Activated naive CD4-positive, alpha-beta T cell treated with anti-CD3 and anti-CD28 coated beads, Interleukin-2, amount 50 U/mL, for 24 hours (primary cell): ENCODE measurements around the gene KMT2D.

Experiments
- H3K27ac Mint-ChIP-seq: one replicate; pipeline ENCODE4 v1.8.0; 2021; ENCODE audit warnings: mild to moderate bottlenecking, mixed read lengths
- H3K27me3 Mint-ChIP-seq: one replicate; pipeline ENCODE4 v1.8.0; 2021; ENCODE audit warnings: mixed read lengths
- H3K36me3 Mint-ChIP-seq: one replicate; pipeline ENCODE4 v1.8.0; 2021; ENCODE audit warnings: mixed read lengths
- H3K4me1 Mint-ChIP-seq: one replicate; pipeline ENCODE4 v1.8.0; 2021; ENCODE audit warnings: mixed read lengths
- H3K4me3 Mint-ChIP-seq: one replicate; pipeline ENCODE4 v1.8.0; 2021; ENCODE audit warnings: mild to moderate bottlenecking, mixed read lengths
- H3K9me3 Mint-ChIP-seq: one replicate; pipeline ENCODE4 v1.8.0; 2021; ENCODE audit warnings: mixed read lengths

KMT2D gene

DNA sequence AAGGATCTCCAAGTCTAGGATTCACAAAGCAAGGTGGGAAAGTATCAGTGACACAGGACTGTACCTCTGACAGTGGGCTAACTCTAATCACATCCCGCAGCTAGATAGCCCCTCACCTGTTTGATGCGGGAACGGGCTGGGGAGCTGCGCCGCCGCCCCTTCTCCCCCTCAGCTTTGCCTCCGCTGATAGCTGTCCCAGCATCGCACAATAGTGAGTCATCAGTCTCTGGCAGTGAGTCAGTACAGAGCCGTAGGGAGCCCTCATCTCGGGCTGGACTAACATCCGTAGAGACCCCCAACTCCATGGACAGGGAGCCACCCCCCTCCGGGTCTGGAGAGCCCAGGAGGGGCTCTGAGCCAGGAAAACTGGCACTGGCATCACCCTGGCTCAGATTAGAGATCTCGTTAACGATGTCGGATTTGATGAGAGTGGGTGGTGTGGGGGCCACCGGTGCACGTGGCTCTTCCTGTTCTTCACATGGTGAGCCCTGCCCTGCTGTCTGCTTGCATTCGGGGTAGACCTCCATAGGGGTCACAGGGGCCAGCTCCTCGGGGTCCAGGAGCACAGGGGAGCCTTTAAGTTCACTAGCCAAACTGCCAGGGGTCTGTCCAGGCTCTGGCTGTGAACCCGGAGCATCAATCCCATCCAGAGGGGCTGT, 10.9 kb downstream of the KMT2D start:
- H3K36me3 Mint-ChIP-seq: peaks cover 16% of the 10 kb centered on the region
- no peak overlapping the region for H3K27ac Mint-ChIP-seq
- H3K4me1 Mint-ChIP-seq: peaks cover 14% of the 10 kb centered on the region
- no peak overlapping the region for H3K4me3 Mint-ChIP-seq
- no peaks in the 10 kb centered on the region for H3K9me3 Mint-ChIP-seq
- no peaks in the 10 kb centered on the region for H3K27me3 Mint-ChIP-seq

DNA sequence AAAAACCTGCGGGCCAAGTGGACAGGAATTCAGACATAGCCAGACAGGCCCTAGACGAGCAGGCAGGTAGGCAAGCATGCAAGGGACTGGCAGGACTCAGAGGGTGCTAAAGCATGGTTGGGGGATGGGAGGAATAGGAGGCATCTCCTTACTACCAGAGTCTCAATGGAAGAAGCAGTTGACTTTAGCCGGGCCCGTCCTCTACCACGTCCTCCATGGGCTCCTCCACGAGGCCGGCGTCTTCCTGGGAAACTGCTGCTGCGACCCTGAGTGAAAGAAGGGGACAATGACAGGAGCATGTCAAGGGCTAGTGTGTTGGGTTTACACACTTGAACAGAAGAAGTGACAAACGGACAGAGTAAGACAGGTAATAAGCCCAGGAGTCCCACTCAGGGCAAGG, 11.6 kb downstream of the KMT2D start:
- Mint-ChIP-seq H3K9me3 (no peaks in the 10 kb centered on the region), H3K27me3 (no peaks in the 10 kb centered on the region), H3K4me1 (peaks cover 14% of the 10 kb centered on the region), H3K27ac (no peak overlapping the region), H3K36me3 (peaks cover 17% of the 10 kb centered on the region), H3K4me3 (no peak overlapping the region)

DNA sequence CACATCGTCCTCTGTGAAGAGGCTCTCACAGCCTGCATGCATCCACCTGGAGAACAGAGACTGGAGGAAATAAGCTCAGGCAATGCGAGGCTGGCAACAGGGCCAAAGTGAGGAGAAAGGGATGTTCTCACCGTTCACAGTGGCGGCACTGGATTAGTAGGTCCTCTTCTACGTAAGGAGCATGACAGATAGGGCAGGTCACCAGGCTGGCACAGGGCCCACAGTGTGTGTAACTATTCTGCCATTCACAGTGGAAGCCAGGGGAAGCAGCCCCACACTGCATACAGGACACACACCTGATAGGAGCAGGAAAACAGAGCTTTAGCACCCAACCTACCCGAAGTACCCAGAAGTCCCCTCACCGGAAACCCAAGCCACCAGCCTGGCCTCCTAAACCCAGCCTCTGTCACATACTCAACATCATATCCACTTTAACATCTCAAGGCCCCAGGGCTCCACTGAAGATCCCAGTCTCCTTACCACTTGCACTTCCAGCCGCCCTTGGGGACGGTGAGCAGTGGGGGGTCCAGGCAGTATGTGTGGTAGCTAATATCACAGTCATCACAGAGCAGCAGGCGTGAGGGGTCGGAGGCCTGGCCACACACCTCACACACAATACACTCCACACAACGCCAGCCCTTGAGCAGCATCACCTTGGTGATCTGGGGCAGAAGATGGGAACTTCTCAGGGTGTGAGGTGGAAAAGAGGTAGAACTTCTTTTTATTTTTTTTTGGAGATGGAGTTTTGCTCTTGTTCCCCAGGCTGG, 14.3 kb downstream of the KMT2D start:
- Mint-ChIP-seq H3K27me3 (no peaks in the 10 kb centered on the region), H3K4me1 (peaks cover 6% of the 10 kb centered on the region), H3K36me3 (peaks cover 13% of the 10 kb centered on the region), H3K27ac (peak overlapping the region; percentile 46), H3K4me3 (no peak overlapping the region), H3K9me3 (no peaks in the 10 kb centered on the region)

DNA sequence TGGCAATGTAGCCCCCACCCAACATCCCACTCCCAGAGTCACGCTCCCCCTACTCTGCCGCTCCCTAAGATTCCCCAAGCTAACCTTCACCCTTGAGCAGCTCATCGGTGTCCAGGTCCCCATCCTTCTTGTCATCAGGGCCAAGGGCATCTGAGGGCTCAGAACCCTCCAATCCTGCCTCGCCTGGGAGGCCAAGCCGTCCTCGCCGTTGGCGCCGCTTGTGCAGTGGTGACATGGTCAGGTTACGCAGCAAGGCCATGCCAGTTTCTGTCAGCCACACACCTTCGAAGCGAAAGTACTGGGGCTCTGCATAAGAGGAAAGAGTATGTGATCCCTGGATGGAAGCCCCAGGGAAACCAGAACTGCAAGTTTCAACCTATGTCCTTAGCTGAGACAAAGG, 15.9 kb downstream of the KMT2D start:
- peaks cover 13% of the 10 kb centered on the region for H3K36me3 Mint-ChIP-seq

DNA sequence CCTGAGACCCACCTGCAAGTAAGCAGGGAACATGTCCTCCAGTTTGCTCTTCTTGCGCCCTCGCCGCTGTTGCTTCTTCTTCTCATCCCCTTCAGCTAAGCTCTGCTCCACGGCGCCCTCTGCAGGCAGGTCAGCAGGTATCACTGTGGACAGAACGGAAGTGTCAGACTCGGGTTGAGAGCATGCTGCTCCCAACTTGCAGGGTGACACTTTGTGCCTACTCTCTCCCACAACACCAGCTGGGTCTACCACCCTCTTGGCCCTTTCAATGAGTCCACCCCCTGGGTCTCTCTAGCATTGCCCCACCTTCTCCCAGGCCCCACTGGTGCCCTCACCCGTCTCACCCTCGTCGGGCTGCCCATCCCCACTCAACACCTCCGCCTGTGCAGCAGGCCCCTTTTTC, 16.7 kb downstream of the KMT2D start:
- H3K27ac Mint-ChIP-seq: no peak overlapping the region
- no peaks in the 10 kb centered on the region for H3K9me3 Mint-ChIP-seq
- peaks cover 6% of the 10 kb centered on the region for H3K4me1 Mint-ChIP-seq
- H3K27me3 Mint-ChIP-seq: no peaks in the 10 kb centered on the region
- peaks cover 12% of the 10 kb centered on the region for H3K36me3 Mint-ChIP-seq
- no peak overlapping the region for H3K4me3 Mint-ChIP-seq

More for the DNA sequence above, 15.9 kb downstream of the KMT2D start:
- Mint-ChIP-seq H3K9me3 (no peaks in the 10 kb centered on the region), H3K27ac (no peak overlapping the region), H3K4me3 (no peak overlapping the region), H3K27me3 (no peaks in the 10 kb centered on the region), H3K4me1 (peaks cover 6% of the 10 kb centered on the region)

DNA sequence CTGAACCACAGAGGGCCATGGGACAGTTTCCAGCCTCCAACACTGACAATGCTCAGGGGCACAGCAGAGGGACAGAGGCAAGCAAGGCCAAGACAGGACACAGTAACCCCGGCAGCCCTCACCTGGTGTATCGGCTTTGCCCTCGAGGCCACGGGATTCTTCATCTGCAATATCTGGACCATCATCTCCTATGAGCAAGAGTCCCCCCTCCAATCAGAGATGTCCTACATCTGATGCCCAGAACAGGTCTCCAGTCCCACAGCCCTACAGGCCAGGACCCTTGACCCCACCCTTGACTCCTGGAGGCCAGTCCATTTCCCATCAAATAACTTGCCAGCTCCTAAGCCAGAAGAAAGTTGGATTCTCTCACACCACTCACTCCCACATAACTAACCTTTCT, 17.4 kb downstream of the KMT2D start:
- Mint-ChIP-seq H3K27me3 (no peaks in the 10 kb centered on the region), H3K36me3 (peaks cover 14% of the 10 kb centered on the region), H3K27ac (no peak overlapping the region)

DNA sequence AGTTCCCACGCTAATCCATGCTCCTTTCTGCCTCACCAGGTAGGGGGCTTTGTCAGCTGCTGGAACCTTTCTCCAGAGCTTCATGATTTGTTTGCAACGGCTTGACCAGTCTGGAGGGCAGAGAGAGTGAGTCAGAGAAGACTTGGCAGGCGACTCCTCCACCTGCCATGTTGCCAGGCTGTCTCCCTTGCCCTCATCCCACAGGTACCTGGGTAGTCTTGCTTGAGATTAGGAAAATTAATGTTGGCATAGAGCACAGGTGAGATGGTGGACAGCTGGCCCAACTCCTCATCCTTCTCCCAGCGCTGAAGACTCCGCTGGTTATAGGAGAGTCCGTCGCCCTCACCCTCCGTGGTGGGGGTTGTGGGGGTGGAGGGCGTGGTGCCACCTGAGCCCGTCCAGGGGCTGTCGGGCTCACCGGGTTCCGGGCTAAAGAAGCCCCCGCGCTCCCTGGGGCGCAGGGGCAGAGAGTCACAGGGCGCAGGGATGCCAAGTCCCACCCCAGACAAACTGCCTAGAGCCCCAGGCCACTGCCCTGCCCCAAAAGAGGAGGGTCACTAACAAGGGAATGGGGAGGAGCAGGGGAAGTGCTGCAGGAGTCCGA, 18.6 kb downstream of the KMT2D start:
- Mint-ChIP-seq H3K4me3 (no peak overlapping the region), H3K27ac (no peak overlapping the region), H3K36me3 (peaks cover 9% of the 10 kb centered on the region), H3K27me3 (no peaks in the 10 kb centered on the region), H3K4me1 (peaks cover 6% of the 10 kb centered on the region), H3K9me3 (no peaks in the 10 kb centered on the region)

More for the DNA sequence above, 17.4 kb downstream of the KMT2D start:
- no peaks in the 10 kb centered on the region for H3K9me3 Mint-ChIP-seq
- no peak overlapping the region for H3K4me3 Mint-ChIP-seq
- H3K4me1 Mint-ChIP-seq: peaks cover 6% of the 10 kb centered on the region

DNA sequence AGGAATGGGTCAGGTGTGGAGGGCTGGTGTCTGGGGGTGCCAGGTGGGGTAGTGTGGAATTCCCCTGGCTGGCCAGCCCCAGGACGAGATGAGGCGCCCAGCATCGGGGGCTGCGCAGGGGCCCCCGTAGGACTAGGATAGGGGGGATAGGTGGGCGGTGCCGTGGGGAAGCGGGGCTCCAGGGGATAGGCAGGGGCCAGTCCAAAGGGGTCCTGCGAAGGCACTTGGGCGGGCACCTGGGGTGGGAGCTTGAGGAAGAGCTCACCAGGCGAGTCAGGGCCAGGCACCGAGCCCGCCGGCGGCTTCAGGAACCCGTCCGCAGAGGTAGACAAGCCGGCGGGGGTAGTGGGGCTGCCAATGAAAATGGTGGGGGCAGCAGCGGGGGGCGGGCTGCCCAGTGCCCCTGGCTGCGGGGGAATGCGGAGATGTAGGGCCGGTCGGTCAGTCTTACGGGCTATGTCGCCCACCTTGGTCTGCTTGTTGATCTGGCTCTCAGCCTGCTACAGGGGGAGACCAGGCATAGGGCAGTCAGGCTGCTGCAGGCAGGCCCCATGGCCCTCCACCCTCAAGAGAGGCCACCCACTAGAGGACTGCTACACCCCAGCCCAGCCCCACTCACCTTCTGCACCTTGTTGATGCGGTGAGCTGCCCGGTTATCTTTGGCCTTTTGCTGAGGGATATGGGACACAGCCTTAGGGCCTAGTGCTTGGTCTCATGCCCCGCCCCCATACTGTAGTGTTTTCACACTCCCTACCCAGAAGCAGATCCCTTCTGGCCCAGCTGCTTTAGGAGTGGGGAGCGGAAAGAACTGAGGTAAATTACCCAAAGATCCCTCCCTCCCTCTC, 19.3 kb downstream of the KMT2D start:
- Mint-ChIP-seq H3K9me3 (no peaks in the 10 kb centered on the region), H3K4me3 (no peak overlapping the region), H3K27ac (no peak overlapping the region), H3K4me1 (peaks cover 6% of the 10 kb centered on the region), H3K27me3 (no peaks in the 10 kb centered on the region), H3K36me3 (peaks cover 7% of the 10 kb centered on the region)

DNA sequence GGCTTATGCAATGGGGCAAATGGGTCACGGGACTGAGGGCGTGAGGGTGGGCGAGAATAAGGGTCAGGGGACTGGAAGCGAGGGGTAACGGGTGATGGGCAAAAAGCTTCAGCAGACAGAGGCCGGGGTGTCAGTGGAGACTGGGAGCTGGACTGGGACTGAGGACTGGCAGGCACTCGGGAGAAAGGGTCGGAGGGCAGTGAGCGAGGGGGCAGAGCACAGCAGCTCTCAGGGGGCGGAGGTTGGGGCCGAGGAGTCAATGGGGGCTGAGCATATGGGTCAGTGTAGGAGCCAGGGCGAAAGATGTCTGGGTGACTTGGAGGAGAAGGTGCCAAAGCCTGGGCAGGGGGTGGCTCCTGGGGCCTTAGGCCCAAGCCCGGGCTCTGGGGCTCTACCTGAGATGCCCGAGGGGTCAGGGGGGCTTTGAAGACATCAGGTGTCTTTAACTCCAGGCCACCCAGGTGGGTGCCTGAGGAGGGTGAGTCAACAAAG, 20.2 kb downstream of the KMT2D start:
- Mint-ChIP-seq H3K27ac (no peak overlapping the region), H3K9me3 (no peaks in the 10 kb centered on the region), H3K4me3 (no peak overlapping the region), H3K27me3 (no peaks in the 10 kb centered on the region), H3K4me1 (peaks cover 6% of the 10 kb centered on the region), H3K36me3 (peaks cover 7% of the 10 kb centered on the region)

DNA sequence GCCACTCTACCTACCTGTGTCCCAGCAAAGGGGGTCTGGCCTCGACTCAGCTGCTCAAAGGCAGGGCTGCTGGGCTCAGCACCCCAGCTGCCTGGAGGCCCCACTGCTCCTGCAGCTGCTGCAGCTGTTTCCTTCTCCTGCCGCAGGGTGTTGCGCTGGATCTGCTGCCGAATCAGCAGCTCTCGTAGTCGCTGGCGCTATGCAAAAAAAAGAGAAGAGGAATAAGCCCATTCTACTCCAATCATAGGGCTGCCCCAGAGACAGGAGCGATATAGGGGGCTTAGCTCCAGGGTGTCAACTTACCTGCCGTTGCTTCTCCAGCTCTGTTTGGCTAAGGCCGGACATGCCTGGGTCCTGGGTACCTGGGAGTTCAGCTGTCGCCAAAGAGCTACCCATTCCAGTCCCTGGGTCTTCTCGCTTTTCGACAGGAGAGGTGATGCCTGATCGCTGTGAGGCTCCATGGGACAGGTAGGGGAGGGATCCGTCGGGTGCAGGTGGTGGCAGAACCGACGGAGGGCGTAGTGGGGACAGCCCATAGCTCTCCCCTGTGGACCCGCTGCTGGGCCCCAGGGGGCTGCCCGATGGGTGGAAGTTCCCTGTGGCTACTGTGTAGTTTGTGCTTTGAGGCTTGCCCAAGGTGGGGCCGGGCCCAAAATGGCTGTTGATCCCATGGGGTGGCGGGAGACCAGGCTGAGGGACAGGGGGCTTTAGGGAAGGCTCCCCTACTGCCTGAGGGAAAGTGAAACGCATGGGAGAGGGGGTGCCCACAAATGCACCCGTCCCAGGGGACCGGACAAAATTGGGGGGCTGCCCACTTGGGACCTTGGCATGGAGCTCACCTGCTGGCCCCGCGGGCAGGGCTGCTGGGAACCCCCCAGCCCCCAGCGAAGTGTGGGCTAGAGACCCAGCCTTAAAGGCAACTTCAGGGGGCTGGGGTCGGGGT, 20.9 kb downstream of the KMT2D start:
- no peaks in the 10 kb centered on the region for H3K9me3 Mint-ChIP-seq
- H3K4me1 Mint-ChIP-seq: peaks cover 5% of the 10 kb centered on the region
- H3K27me3 Mint-ChIP-seq: no peaks in the 10 kb centered on the region
- no peak overlapping the region for H3K27ac Mint-ChIP-seq
- peaks cover 7% of the 10 kb centered on the region for H3K36me3 Mint-ChIP-seq
- H3K4me3 Mint-ChIP-seq: no peak overlapping the region

DNA sequence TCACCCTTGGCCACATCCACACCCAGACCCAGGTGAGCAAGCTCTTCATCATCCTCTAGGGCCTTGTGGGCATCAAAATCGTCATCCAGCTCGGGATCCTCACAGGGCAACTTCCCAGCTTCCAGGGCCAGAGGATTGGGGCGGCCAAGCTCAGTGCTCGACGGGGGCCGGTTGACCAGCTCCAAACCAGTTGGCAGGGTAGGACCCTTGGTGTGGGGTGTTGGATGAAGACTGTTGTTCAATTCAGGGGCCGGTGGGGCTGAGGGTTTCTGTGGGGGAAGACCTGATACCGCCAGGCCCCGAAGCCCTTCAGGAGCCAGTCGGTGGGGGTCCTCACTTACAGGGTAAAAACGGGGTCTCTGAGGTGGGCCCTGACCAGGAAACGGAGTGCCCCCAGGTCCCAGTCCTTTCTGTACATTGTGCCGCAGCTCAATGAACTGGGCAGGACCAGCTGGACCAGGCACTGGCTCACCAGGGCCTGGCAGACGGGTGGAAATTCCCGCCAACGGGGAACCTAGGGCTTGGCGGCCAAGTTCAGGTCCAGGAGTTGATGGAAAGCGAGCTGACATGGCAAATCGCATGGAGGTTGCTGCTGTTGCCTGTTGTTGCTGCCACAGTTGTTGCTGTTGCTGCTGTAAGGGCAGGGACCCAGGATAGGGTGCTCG, 22.2 kb downstream of the KMT2D start:
- no peaks in the 10 kb centered on the region for H3K4me1 Mint-ChIP-seq
- H3K36me3 Mint-ChIP-seq: peaks cover 4% of the 10 kb centered on the region
- no peak overlapping the region for H3K27ac Mint-ChIP-seq
- no peak overlapping the region for H3K4me3 Mint-ChIP-seq
- no peaks in the 10 kb centered on the region for H3K27me3 Mint-ChIP-seq
- H3K9me3 Mint-ChIP-seq: no peaks in the 10 kb centered on the region

DNA sequence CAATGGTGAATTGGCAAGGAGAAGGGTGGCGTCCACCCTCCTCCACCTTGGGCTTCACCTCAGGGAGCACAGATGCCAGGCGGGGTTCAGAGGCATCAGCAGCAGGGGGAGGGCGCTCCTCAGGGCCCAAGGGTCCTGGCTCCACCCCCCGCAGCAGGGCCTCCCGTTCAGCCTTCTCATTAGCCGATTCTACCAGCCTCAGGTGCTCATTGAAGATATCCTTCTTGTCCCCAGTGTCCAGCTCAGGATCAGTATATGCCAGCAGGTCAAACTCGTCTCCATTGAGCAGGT, 22.7 kb downstream of the KMT2D start:
- H3K9me3 Mint-ChIP-seq: no peaks in the 10 kb centered on the region
- no peaks in the 10 kb centered on the region for H3K27me3 Mint-ChIP-seq
- no peak overlapping the region for H3K4me3 Mint-ChIP-seq
- H3K4me1 Mint-ChIP-seq: no peaks in the 10 kb centered on the region
- peaks cover 4% of the 10 kb centered on the region for H3K36me3 Mint-ChIP-seq
- no peak overlapping the region for H3K27ac Mint-ChIP-seq

DNA sequence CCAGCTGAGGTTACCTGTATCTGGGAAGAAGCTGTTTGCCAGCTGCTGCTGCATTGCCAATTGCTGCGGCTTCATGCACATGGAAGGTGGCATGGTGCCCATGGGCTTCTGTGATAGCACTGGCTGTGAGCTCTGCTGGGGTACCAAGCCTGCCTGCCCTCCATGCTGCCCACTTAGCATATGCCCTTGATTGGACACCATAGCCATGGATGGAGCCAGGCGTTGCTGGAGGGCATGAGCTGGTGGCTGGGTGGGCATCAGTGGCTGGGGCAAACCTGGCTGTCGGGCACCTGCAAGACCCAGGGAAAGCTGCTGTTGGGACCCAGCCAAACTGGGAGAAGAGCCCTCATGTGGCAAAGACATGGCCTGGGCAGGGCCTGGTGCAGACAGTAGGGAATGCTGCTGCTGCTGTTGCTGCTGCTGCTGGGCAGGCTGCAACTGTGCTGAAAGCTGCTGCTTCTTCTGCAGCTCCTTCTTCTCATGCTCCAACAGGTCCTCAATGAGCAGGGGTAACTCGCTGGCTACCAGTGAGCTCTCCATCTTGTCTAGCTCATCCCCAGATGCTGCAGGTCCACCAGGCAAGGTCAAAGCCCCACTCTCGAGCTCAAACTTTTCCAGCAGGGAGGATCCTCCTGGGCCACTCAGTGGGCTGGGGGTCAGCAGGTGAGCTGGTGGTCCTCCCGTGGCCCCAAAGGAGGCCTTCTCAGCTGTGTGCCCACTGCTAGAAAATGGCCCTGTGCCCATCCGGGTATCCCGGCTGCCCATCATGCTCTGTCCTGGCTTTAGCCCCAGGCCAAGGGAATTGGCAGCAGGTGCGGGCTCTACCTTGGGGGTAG, 23.3 kb downstream of the KMT2D start:
- Mint-ChIP-seq H3K4me1 (no peaks in the 10 kb centered on the region), H3K4me3 (no peak overlapping the region), H3K27me3 (no peaks in the 10 kb centered on the region), H3K27ac (no peak overlapping the region), H3K9me3 (no peaks in the 10 kb centered on the region), H3K36me3 (peaks cover 4% of the 10 kb centered on the region)

DNA sequence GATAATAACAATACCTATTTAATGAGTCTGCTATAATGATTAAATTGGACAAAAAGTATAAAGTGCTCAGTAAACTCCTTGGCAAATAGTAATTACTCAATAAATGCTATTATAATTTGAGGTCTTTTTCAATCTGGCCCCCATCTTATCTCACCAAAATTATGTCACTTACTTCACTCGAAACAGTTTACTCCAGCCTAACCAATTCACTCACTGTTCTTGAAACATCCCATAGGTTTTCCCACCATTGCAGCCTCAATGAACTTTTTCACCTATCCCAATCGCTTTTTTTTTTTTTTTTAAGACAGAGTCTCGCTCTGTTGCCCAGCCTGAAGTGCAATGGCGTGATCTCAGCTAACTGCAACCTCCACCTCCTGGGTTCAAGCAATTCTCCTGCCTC, 24.6 kb downstream of the KMT2D start:
- Mint-ChIP-seq H3K4me3 (no peak overlapping the region), H3K36me3 (peaks cover 4% of the 10 kb centered on the region)

More for the DNA sequence above, 24.6 kb downstream of the KMT2D start:
- no peak overlapping the region for H3K27ac Mint-ChIP-seq
- H3K4me1 Mint-ChIP-seq: no peaks in the 10 kb centered on the region
- H3K9me3 Mint-ChIP-seq: no peaks in the 10 kb centered on the region
- no peaks in the 10 kb centered on the region for H3K27me3 Mint-ChIP-seq
